Right forelimb (tissue), 1 donor: Measurements from ENCODE around the gene PGPEP1.
"Not testable (repeated sequence)": the region's sequence is repeated elsewhere in the genome, so short reads cannot be mapped to it uniquely, and the experiment has no call there.

Experiments
- DNase-seq: peaks from one replicate; pipeline ENCODE4 v3.0.0-alpha.2; 2018

The PGPEP1 gene

GRCh38 chr19:18338541-18338940 lies 1.9 kb upstream of the PGPEP1 start:
- DNase-seq: no peak

GRCh38 chr19:18339723-18340122 lies 675 bp upstream of the PGPEP1 start:
- no peak for DNase-seq

GRCh38 chr19:18340990-18341868 lies 831 bp downstream of the PGPEP1 start:
- DNase-seq: no peak

GRCh38 chr19:18342090-18342632 lies 1.8 kb downstream of the PGPEP1 start:
- DNase-seq: no peak

GRCh38 chr19:18344582-18344950 lies 4.2 kb downstream of the PGPEP1 start:
- DNase-seq: no peak

GRCh38 chr19:18345296-18345695 lies 4.9 kb downstream of the PGPEP1 start:
- no peak for DNase-seq

- no peak for DNase-seq
Measured at GRCh38 chr19:18346091-18346490, 5.7 kb downstream of the PGPEP1 start.

GRCh38 chr19:18348171-18348570 lies 7.8 kb downstream of the PGPEP1 start:
- DNase-seq: no peak

GRCh38 chr19:18348818-18349339 lies 8.5 kb downstream of the PGPEP1 start:
- not testable (repeated sequence) for DNase-seq

GRCh38 chr19:18349524-18350128 lies 9.2 kb downstream of the PGPEP1 start:
- DNase-seq: no peak

GRCh38 chr19:18350490-18350889 lies 10.1 kb downstream of the PGPEP1 start:
- DNase-seq: no peak

GRCh38 chr19:18351544-18351943 lies 11.1 kb downstream of the PGPEP1 start:
- no peak for DNase-seq

GRCh38 chr19:18353378-18354005 lies 13.1 kb downstream of the PGPEP1 start:
- no peak for DNase-seq

- not testable (repeated sequence) for DNase-seq
Measured at GRCh38 chr19:18354743-18355142, 14.3 kb downstream of the PGPEP1 start.

GRCh38 chr19:18357041-18357440 lies 16.6 kb downstream of the PGPEP1 start:
- no peak for DNase-seq

GRCh38 chr19:18361646-18362045 lies 21.2 kb downstream of the PGPEP1 start:
- DNase-seq: no peak

GRCh38 chr19:18362934-18363542 lies 22.6 kb downstream of the PGPEP1 start:
- DNase-seq: no peak

GRCh38 chr19:18363787-18364186 lies 23.4 kb downstream of the PGPEP1 start:
- no peak for DNase-seq

- DNase-seq: peak; percentile 61
Measured at GRCh38 chr19:18364277-18364825, 24.0 kb downstream of the PGPEP1 start.

GRCh38 chr19:18364826-18365528 lies 24.6 kb downstream of the PGPEP1 start:
- DNase-seq: peak; percentile 73

- DNase-seq: no peak
Measured at GRCh38 chr19:18366021-18366435, 25.6 kb downstream of the PGPEP1 start.
